Neural cell (in vitro differentiated cells): ENCODE data around the gene COL4A1. TPM values are rescaled to one million over a fixed set of nuclear protein-coding genes. Genes with fewer than 3 reads are reported as not detected.

Source experiments
- H2AFZ ChIP-seq: fragments of 200-600, 300-800 bp; sonication (generic), shearing (Covaris generic); 2 replicates; pipeline ENCODE4 v1.6.0; 2014; ENCODE audit warnings: low read depth, mild to moderate bottlenecking, antibody characterized with exemption, low read length, moderate library complexity
- H3F3A ChIP-seq: fragments of 200-600 bp; shearing (Covaris generic); 2 replicates; pipeline ENCODE4 v1.6.1; 2016; ENCODE audit warnings: mild to moderate bottlenecking, moderate library complexity, mixed read lengths, antibody characterized with exemption, low read length; ENCODE audit not compliant: insufficient read depth, poor library complexity, severe bottlenecking
- H3K27ac ChIP-seq: fragments of 200-600, 300-800 bp; sonication (generic), shearing (Covaris generic); 2 replicates; pipeline ENCODE4 v1.5.1; 2014; ENCODE audit warnings: mild to moderate bottlenecking, low read length, moderate library complexity
- H3K27me3 ChIP-seq: fragments of 300-800, 200-600 bp; sonication (generic), shearing (Covaris generic); 2 replicates; pipeline ENCODE4 v1.6.0; 2014; ENCODE audit warnings: mild to moderate bottlenecking, low read depth, low read length, moderate library complexity; ENCODE audit not compliant: insufficient read depth
- H3K36me3 ChIP-seq: fragments of 300-800, 200-600 bp; sonication (generic), shearing (Covaris generic); 2 replicates; pipeline ENCODE4 v1.5.1; 2014; ENCODE audit warnings: mild to moderate bottlenecking, antibody characterized with exemption, low read length, moderate library complexity; ENCODE audit not compliant: insufficient read depth
- H3K4me2 ChIP-seq: fragments of 300-800, 200-600 bp; sonication (generic), shearing (Covaris generic); 2 replicates; pipeline ENCODE4 v1.6.0; 2014; ENCODE audit warnings: mild to moderate bottlenecking, low read length
- H3K4me3 ChIP-seq: fragments of 300-800, 200-600 bp; sonication (generic), shearing (Covaris generic); 2 replicates; pipeline ENCODE4 v1.5.1; 2014; ENCODE audit warnings: mild to moderate bottlenecking, low read length, moderate library complexity
- H3K79me2 ChIP-seq: fragments of 200-600 bp; shearing (Covaris generic); replicated peaks from 2 replicates; pipeline ENCODE4 v1.6.0; 2014; ENCODE audit warnings: mild to moderate bottlenecking, low read length, moderate library complexity; ENCODE audit not compliant: insufficient read depth
- H3K9ac ChIP-seq: fragments of 300-800, 200-600 bp; sonication (generic), shearing (Covaris generic); 2 replicates; pipeline ENCODE4 v1.6.1; 2016; ENCODE audit warnings: mild to moderate bottlenecking, low read length, mixed read lengths
- H3K9me2 ChIP-seq: fragments of 200-600 bp; shearing (Covaris generic); 2 replicates; pipeline ENCODE4 v1.6.1; 2016; ENCODE audit warnings: mild to moderate bottlenecking, low read length, mixed read lengths; ENCODE audit not compliant: insufficient read depth
- H3K9me3 ChIP-seq: fragments of 200-600, 300-800 bp; sonication (generic), shearing (Covaris generic); 2 replicates; pipeline ENCODE4 v1.6.1; 2016; ENCODE audit warnings: mild to moderate bottlenecking, mixed run types, low read length, moderate library complexity, mixed read lengths
- H4K20me1 ChIP-seq: fragments of 200-600 bp; shearing (Covaris generic); 2 replicates; pipeline ENCODE4 v1.6.1; 2016; ENCODE audit warnings: mild to moderate bottlenecking, mixed run types; ENCODE audit not compliant: insufficient read depth
- EP300 ChIP-seq: fragments of 450-650 bp; conservative IDR thresholded peaks from 2 replicates; pipeline ENCODE4 v1.6.1; 2014; ENCODE audit warnings: antibody characterized with exemption, mild to moderate bottlenecking, moderate library complexity; ENCODE audit not compliant: poor library complexity, severe bottlenecking
- EZH2 ChIP-seq: fragments of 200-600, 300-800 bp; shearing (Covaris generic), sonication (generic); IDR thresholded peaks from 2 replicates; pipeline ENCODE4 v1.6.1; 2014; ENCODE audit warnings: antibody characterized with exemption, low read length, borderline replicate concordance, mild to moderate bottlenecking; ENCODE audit not compliant: insufficient read depth, poor library complexity, severe bottlenecking
- MXI1 ChIP-seq: fragments of 450-650 bp; conservative IDR thresholded peaks from 2 replicates; pipeline ENCODE4 v1.6.1; 2014; ENCODE audit warnings: antibody characterized with exemption, mild to moderate bottlenecking; ENCODE audit not compliant: poor library complexity, severe bottlenecking
- POLR2AphosphoS5 ChIP-seq: IDR thresholded peaks from 2 replicates; pipeline ENCODE4 v1.6.1; 2012
- RAD21 ChIP-seq: fragments of 450-650 bp; conservative IDR thresholded peaks from 2 replicates; pipeline ENCODE4 v1.6.1; 2014; ENCODE audit warnings: antibody characterized with exemption, mild to moderate bottlenecking, moderate library complexity
- REST ChIP-seq: IDR thresholded peaks from 2 replicates; pipeline ENCODE4 v1.6.1; 2012; ENCODE audit warnings: borderline replicate concordance
- SMC3 ChIP-seq: fragments of 450-650 bp; conservative IDR thresholded peaks from 2 replicates; pipeline ENCODE4 v1.6.1; 2014; ENCODE audit warnings: antibody characterized with exemption, mild to moderate bottlenecking, moderate library complexity; ENCODE audit not compliant: poor library complexity
- TAF1 ChIP-seq: IDR thresholded peaks from 2 replicates; pipeline ENCODE4 v1.6.1; 2012; ENCODE audit warnings: low read depth
- polyA plus RNA-seq: library from polyadenylated mRNA; depleted of rRNA; stranded (reverse); fragments of >200 nt; gene quantifications from 2 replicates; pipeline ENCODE4 v1.2.3, GENCODE V29; 2014
- TF ChIP-seq, protein P1 (sequence below): fragments of 450-650 bp; IDR thresholded peaks from 2 replicates; pipeline ENCODE4 v1.5.1; 2014; ENCODE audit warnings: antibody characterized with exemption, mild to moderate bottlenecking, moderate library complexity; ENCODE audit not compliant: poor library complexity, severe bottlenecking

COL4A1 gene
- polyA plus RNA-seq, 1 donor from 2014 or later, result 13.1 TPM

DNA sequence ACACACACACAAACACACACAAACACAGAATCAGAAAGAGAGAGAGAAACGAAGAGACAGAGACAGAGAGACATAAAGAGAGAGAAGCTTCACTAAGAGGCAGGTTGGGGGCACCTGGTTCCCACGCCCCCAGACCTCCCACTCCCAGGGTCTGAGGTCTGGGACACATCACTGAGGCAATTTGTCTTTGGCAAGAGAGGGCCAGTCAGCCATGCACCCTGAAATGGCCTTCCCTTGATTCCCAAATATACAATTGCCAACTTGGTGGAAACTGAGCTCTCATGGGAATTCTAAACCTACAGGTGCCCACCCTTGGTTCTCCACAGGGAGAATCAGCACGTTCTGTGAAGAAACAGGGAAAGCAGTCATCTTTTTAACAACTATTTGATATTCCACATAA, 79.5 kb downstream of the COL4A1 start:
- H3K4me2 ChIP-seq, result no peak overlapping the region
- no peaks in the 10 kb centered on the region for H3K27me3 ChIP-seq
- no peak overlapping the region for H3K9ac ChIP-seq
- H3K27ac ChIP-seq, result no peak overlapping the region
- no peaks in the 10 kb centered on the region for H3K79me2 ChIP-seq
- H3F3A ChIP-seq, result no peaks in the 10 kb centered on the region
- no peaks in the 10 kb centered on the region for H3K9me3 ChIP-seq
- no peak overlapping the region for H2AFZ ChIP-seq
- H3K9me2 ChIP-seq, result no peaks in the 10 kb centered on the region
- H3K36me3 ChIP-seq, result no peaks in the 10 kb centered on the region
- H4K20me1 ChIP-seq, result no peaks in the 10 kb centered on the region
- TF ChIP-seq RAD21 (no peak), EZH2 (no peak), EP300 (no peak), POLR2AphosphoS5 (no peak), TAF1 (no peak), REST (no peak), SMC3 (no peak), MXI1 (no peak)
- TF ChIP-seq, protein P1, sequence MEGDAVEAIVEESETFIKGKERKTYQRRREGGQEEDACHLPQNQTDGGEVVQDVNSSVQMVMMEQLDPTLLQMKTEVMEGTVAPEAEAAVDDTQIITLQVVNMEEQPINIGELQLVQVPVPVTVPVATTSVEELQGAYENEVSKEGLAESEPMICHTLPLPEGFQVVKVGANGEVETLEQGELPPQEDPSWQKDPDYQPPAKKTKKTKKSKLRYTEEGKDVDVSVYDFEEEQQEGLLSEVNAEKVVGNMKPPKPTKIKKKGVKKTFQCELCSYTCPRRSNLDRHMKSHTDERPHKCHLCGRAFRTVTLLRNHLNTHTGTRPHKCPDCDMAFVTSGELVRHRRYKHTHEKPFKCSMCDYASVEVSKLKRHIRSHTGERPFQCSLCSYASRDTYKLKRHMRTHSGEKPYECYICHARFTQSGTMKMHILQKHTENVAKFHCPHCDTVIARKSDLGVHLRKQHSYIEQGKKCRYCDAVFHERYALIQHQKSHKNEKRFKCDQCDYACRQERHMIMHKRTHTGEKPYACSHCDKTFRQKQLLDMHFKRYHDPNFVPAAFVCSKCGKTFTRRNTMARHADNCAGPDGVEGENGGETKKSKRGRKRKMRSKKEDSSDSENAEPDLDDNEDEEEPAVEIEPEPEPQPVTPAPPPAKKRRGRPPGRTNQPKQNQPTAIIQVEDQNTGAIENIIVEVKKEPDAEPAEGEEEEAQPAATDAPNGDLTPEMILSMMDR, result no peak
- H3K4me3 ChIP-seq, result no peak overlapping the region

DNA sequence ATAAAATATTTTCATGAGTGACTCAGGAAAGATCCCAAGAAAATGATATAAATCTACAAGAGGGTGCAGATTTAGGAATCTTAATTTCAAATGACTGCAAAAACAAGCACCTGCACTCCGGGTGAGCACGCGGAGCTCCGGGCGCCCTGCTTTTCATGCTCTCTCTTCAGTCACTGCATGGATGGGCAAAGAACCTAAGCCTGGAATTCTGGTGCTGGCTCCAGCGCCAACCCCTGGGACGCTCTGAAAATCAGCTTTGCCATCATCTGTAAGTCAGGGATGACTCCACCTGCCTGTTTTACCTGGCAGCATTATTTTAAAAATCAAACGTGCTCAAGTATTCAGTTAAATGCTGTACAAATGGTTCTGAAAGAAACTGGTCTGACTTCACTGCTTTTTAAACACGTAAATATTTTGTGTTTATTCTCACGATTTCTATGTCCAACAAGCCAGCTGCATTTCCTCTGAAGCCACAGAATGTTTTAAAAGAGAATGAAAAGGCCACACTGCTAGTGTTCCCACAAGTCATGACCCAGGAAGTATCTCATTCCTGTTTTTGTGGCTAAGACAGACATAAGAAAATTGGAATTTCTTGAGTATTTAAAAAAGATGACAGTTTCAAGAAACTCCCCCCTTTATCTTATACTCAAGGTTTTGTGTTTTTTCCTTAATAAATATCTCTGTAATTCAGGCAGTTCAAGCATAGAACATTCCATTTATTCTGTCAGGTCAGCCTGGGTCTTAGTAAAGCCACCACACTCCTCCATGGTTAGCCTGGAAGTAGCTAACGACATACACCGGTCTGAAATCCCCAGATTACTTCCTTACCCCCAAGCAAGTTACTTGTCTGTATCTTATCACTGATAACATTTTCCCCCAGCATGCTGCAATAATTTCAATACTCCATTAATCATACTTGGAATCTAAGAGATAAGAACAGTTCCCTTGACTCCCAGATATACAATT, 81.1 kb downstream of the COL4A1 start:
- no peaks in the 10 kb centered on the region for H3K79me2 ChIP-seq
- H3K9me2 ChIP-seq, result no peaks in the 10 kb centered on the region
- no peak overlapping the region for H3K4me3 ChIP-seq
- no peak overlapping the region for H3K9ac ChIP-seq
- TF ChIP-seq MXI1 (no peak), POLR2AphosphoS5 (no peak), RAD21 (no peak), TAF1 (no peak), SMC3 (no peak), EZH2 (no peak), EP300 (no peak), REST (no peak)
- TF ChIP-seq, protein P1, result no peak
- no peak overlapping the region for H3K4me2 ChIP-seq
- no peak overlapping the region for H3K27ac ChIP-seq
- no peaks in the 10 kb centered on the region for H3F3A ChIP-seq
- no peaks in the 10 kb centered on the region for H4K20me1 ChIP-seq
- H3K9me3 ChIP-seq, result no peaks in the 10 kb centered on the region
- no peaks in the 10 kb centered on the region for H3K36me3 ChIP-seq
- no peak overlapping the region for H2AFZ ChIP-seq
- no peaks in the 10 kb centered on the region for H3K27me3 ChIP-seq
